Keratinocyte (primary cell): ENCODE results near the gene EIF4E1B. TPM values are rescaled to one million over a fixed set of nuclear protein-coding genes. Genes with fewer than 3 reads are reported as not detected.

Source experiments
- DNase-seq: peaks from one replicate; pipeline ENCODE4 v3.0.0-alpha.2; 2011; ENCODE audit warnings: low read depth, missing footprints, low spot score
- FAIRE-seq: peaks from 2 replicates; lab custom pipeline; 2011; peaks lifted over from hg19 to GRCh38; lab: Jason Lieb, UNC
- H2AFZ ChIP-seq: 2 replicates; pipeline ENCODE4 v1.6.0; 2012; ENCODE audit warnings: low read length, control low read depth, inconsistent platforms; ENCODE audit not compliant: control insufficient read depth
- H3K27ac ChIP-seq: 2 replicates; pipeline ENCODE4 v1.5.1; 2011; ENCODE audit warnings: low read length; ENCODE audit not compliant: control insufficient read depth, insufficient read depth
- H3K27me3 ChIP-seq: 3 replicates; pipeline ENCODE4 v1.6.0; 2011; ENCODE audit warnings: low read length; ENCODE audit not compliant: control insufficient read depth, insufficient read depth; ENCODE audit errors: extremely low read depth
- H3K36me3 ChIP-seq, 2 experiments: 2 replicates in 1 of 2; 3 replicates in 1 of 2; pipeline ENCODE4 v1.5.1; 2011; ENCODE audit warnings: low read length in 2 of 2, mild to moderate bottlenecking in 1 of 2; ENCODE audit not compliant: control insufficient read depth in 2 of 2, insufficient read depth in 2 of 2; ENCODE audit errors: extremely low read depth in 1 of 2
- H3K4me1 ChIP-seq: 3 replicates; pipeline ENCODE4 v1.5.1; 2011; ENCODE audit warnings: low read length; ENCODE audit not compliant: control insufficient read depth, insufficient read depth; ENCODE audit errors: extremely low read depth
- H3K4me2 ChIP-seq: 3 replicates; pipeline ENCODE4 v1.6.0; 2011; ENCODE audit warnings: low read depth, low read length; ENCODE audit not compliant: control insufficient read depth, insufficient read depth; ENCODE audit errors: extremely low read depth
- H3K4me3 ChIP-seq, 3 experiments: fragments of 200-600 bp in 1 of 3; sonication (generic) in 1 of 3; 2 replicates in 2 of 3; 3 replicates in 1 of 3; pipeline ENCODE4 v1.5.1; 2011 to 2016; ENCODE audit warnings: low read length in 3 of 3, mild to moderate bottlenecking in 3 of 3, control low read depth in 2 of 3, inconsistent platforms in 1 of 3, low read depth in 1 of 3, mixed read lengths in 1 of 3, mixed run types in 1 of 3, moderate library complexity in 1 of 3; ENCODE audit not compliant: control insufficient read depth in 2 of 3, insufficient read depth in 2 of 3; ENCODE audit errors: extremely low read depth in 1 of 3
- H3K79me2 ChIP-seq: 2 replicates; pipeline ENCODE4 v1.6.0; 2012; ENCODE audit warnings: low read length; ENCODE audit not compliant: control insufficient read depth, insufficient read depth
- H3K9ac ChIP-seq: 3 replicates; pipeline ENCODE4 v1.6.0; 2011; ENCODE audit warnings: low read length; ENCODE audit not compliant: control insufficient read depth, insufficient read depth; ENCODE audit errors: extremely low read depth
- H3K9me1 ChIP-seq: 3 replicates; pipeline ENCODE4 v1.6.0; 2011; ENCODE audit warnings: low read length; ENCODE audit not compliant: control insufficient read depth, insufficient read depth; ENCODE audit errors: extremely low read depth
- H3K9me3 ChIP-seq: 2 replicates; pipeline ENCODE4 v1.5.1; 2012; ENCODE audit warnings: low read depth, low read length; ENCODE audit not compliant: control insufficient read depth
- H4K20me1 ChIP-seq: 3 replicates; pipeline ENCODE4 v1.6.0; 2011; ENCODE audit warnings: low read length; ENCODE audit not compliant: control insufficient read depth, insufficient read depth; ENCODE audit errors: extremely low read depth
- CTCF ChIP-seq, 3 experiments: IDR thresholded peaks in 1 of 3; conservative IDR thresholded peaks in 1 of 3; optimal IDR thresholded peaks in 1 of 3; 2 replicates in 2 of 3; 3 replicates in 1 of 3; pipeline versions ENCODE3 to v1.5.1; 2011; ENCODE audit warnings: low read length in 3 of 3, mild to moderate bottlenecking in 3 of 3, moderate library complexity in 2 of 3, control low read depth in 1 of 3, inconsistent platforms in 1 of 3; ENCODE audit not compliant: insufficient read depth in 2 of 3; ENCODE audit errors: extremely low read depth in 1 of 3
- EZH2 ChIP-seq: IDR thresholded peaks from one replicate; pipeline ENCODE4 v1.6.1; 2012; ENCODE audit warnings: inconsistent platforms, mild to moderate bottlenecking, low read length, moderate library complexity
- dilution Hi-C: fragments of 300-500 bp; cut with MboI; formaldehyde crosslinking; loops from one replicate; pipeline ENCODE4 v1.7.0; 2020; ENCODE audit warnings: low sequenced_read_pairs; ENCODE audit not compliant: extremely low pct_ligation_motif_present
- polyA plus RNA-seq, 5 experiments: library from polyadenylated mRNA; depleted of rRNA in 3 of 5; stranded (reverse) in 3 of 5; stranded (forward) in 1 of 5; unstranded in 1 of 5; fragments of >200 nt; gene quantifications; 1 replicate in 1 of 5; 2 replicates in 3 of 5; 3 replicates in 1 of 5; pipeline versions ENCODE4 v1.2.1 to v1.2.3, GENCODE V29; 2011 to 2012; ENCODE audit warnings: missing spikeins in 2 of 5, low read depth in 1 of 5, low replicate concordance in 1 of 5

EIF4E1B gene
- polyA plus RNA-seq, 1 donor (not counting 4 experiments of a cell fraction or from before 2014, with no cell fraction given), result not detected

DNA sequence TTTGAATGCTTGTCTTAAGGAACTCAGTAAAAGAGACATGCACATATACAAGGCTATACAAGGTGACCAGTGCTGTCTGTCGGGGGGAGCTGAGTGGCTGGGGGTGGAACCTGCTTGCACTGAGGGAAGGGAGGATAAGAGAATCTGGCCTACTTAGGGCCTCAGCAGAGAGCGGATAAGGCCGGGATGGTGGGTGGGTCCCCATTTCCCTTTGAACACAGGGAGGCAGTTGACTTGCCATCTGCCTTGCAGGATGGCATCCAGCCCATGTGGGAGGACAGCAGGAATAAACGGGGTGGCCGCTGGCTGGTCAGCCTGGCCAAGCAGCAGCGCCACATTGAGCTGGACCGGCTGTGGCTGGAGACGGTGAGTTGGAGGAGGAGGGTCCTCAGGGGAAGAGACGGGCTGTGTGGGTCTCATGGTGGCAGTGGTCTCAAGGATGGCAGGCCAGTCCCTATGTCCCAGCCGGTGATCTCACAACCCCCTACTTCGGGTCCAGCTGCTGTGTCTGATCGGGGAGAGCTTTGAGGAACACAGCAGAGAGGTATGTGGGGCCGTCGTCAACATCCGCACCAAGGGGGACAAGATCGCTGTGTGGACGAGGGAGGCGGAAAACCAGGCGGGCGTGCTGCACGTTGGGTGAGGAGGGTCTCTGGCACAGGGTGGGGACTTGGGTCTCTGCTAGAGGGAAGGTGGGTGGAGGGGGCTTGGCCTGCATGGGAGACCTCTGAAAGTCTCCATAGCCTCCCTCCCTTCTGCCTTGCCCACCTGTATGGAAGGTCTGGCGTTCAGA, 14.6 kb downstream of the EIF4E1B start:
- dilution Hi-C loops, result no loop called here
- DNase-seq, result no peak
- Histone ChIP-seq H3K9me3 (no peaks in the 10 kb centered on the region), H3K4me2 (no peak overlapping the region), H4K20me1 (no peaks in the 10 kb centered on the region), H2AFZ (no peak overlapping the region), H3K36me3 (no peaks in the 10 kb centered on the region), H3K9ac (no peak overlapping the region), H3K27ac (no peak overlapping the region), H3K4me3 (no peak overlapping the region), H3K4me1 (peaks cover 15% of the 10 kb centered on the region), H3K79me2 (peaks cover 19% of the 10 kb centered on the region), H3K27me3 (no peaks in the 10 kb centered on the region), H3K9me1 (no peaks in the 10 kb centered on the region)
- TF ChIP-seq EZH2 (no peak), CTCF (optimal IDR thresholded peaks at IDR 0.05 in 1 of 3, IDR thresholded peaks at IDR 0.05 in 1 of 3, conservative IDR thresholded peaks at IDR 0.05 in 1 of 3; ENCODE audit: extremely low read depth in 1 of 3, insufficient read depth in 2 of 3, low read length in 3 of 3) (no peak)
- no peak for FAIRE-seq

GRCh38 chr5:176646049-176646706, 15.7 kb downstream of the EIF4E1B start:
- peak overlapping the region; percentile 83 for H3K4me2 ChIP-seq
- DNase-seq (no peak), FAIRE-seq (no peak)
- peak overlapping the region in 1 of 3 experiments; percentile 51 for H3K4me3 ChIP-seq
- no peaks in the 10 kb centered on the region for H4K20me1 ChIP-seq
- peak overlapping the region; percentile 96 for H2AFZ ChIP-seq
- no peaks in the 10 kb centered on the region for H3K36me3 ChIP-seq
- dilution Hi-C loops, result no loop called here
- no peak overlapping the region for H3K27ac ChIP-seq
- H3K9me1 ChIP-seq, result no peaks in the 10 kb centered on the region
- H3K9me3 ChIP-seq, result no peaks in the 10 kb centered on the region
- H3K27me3 ChIP-seq, result no peaks in the 10 kb centered on the region
- H3K9ac ChIP-seq, result peak overlapping the region; percentile 81
- TF ChIP-seq EZH2, result no peak
- no peak for TF ChIP-seq CTCF (optimal IDR thresholded peaks at IDR 0.05 in 1 of 3, IDR thresholded peaks at IDR 0.05 in 1 of 3, conservative IDR thresholded peaks at IDR 0.05 in 1 of 3; ENCODE audit: extremely low read depth in 1 of 3, insufficient read depth in 2 of 3, low read length in 3 of 3)
- H3K79me2 ChIP-seq, result peaks cover 27% of the 10 kb centered on the region
- peaks cover 15% of the 10 kb centered on the region for H3K4me1 ChIP-seq
